Activated CD4-positive, alpha-beta T cell treated with anti-CD3 and anti-CD28 coated beads for 36 hours (primary cell): Measurements from ENCODE around the gene CNDP2. TPM values are rescaled to one million over a fixed set of nuclear protein-coding genes. Genes with fewer than 3 reads are reported as not detected.
"Not testable (repeated sequence)": the region's sequence is repeated elsewhere in the genome, so short reads cannot be mapped to it uniquely, and the experiment has no call there.

ENCODE experiments used
- ATAC-seq: fragments of 200-7000 bp; cut with Tn5 transposase; one replicate; pipeline ENCODE4 v1.10.0; 2021; ENCODE audit warnings: mild to moderate bottlenecking, moderate library complexity
- CTCF ChIA-PET: fragments of 350-600 bp; sonication (Branson Sonifier 250); formaldehyde crosslinking; loops from one replicate; lab custom pipeline; 2021; ENCODE audit warnings: antibody characterized with exemption; lab: Charles Lee
- POLR2A ChIA-PET: fragments of 350-600 bp; sonication (Branson Sonifier 250); formaldehyde crosslinking; loops from one replicate; lab custom pipeline; 2021; ENCODE audit warnings: antibody characterized with exemption, inconsistent platforms; lab: Charles Lee
- DNase-seq: peaks from one replicate; pipeline ENCODE4 v3.0.0-alpha.2; 2020
- H3K27ac Mint-ChIP-seq: one replicate; pipeline ENCODE4 v1.8.0; 2021; ENCODE audit warnings: mixed read lengths
- H3K27me3 Mint-ChIP-seq: one replicate; pipeline ENCODE4 v1.8.0; 2021; ENCODE audit warnings: mixed read lengths
- H3K36me3 Mint-ChIP-seq: one replicate; pipeline ENCODE4 v1.8.0; 2021; ENCODE audit warnings: low read depth, mixed read lengths
- H3K4me1 Mint-ChIP-seq: one replicate; pipeline ENCODE4 v1.8.0; 2021; ENCODE audit warnings: mixed read lengths
- H3K4me3 Mint-ChIP-seq: one replicate; pipeline ENCODE4 v1.8.0; 2021; ENCODE audit warnings: mild to moderate bottlenecking, moderate library complexity, mixed read lengths
- H3K9me3 Mint-ChIP-seq: one replicate; pipeline ENCODE4 v1.8.0; 2021; ENCODE audit warnings: low read depth, mixed read lengths
- intact Hi-C, 2 experiments: fragments of 100-400 bp; cut with DNase I in 1 of 2; cut with micrococcal nuclease in 1 of 2; formaldehyde crosslinking; loops; one replicate each; pipeline versions ENCODE4 v1.14.2 to v1.15.1; 2022 to 2024; cut with DNase I, micrococcal nuclease
- total RNA-seq, 2 experiments: library from RNA; stranded (reverse); gene quantifications; one replicate each; pipeline ENCODE4 v1.2.3, GENCODE V29; 2021

CNDP2 gene
- total RNA-seq, 2 experiments from 2014 or later, result 128 to 146 TPM

GRCh38 chr18:74520096-74520833 is 24.1 kb downstream of the CNDP2 start:
- intact Hi-C loops, result no loop called here
- H3K36me3 Mint-ChIP-seq, result peaks cover 50% of the 10 kb centered on the region
- no peak overlapping the region for H3K4me3 Mint-ChIP-seq
- no peaks in the 10 kb centered on the region for H3K9me3 Mint-ChIP-seq
- POLR2A ChIA-PET, result no interaction called here
- CTCF ChIA-PET, result no interaction called here
- no peaks in the 10 kb centered on the region for H3K4me1 Mint-ChIP-seq
- H3K27me3 Mint-ChIP-seq, result no peaks in the 10 kb centered on the region
- no peak for DNase-seq
- no peak overlapping the region for H3K27ac Mint-ChIP-seq
- ATAC-seq, result no peak

GRCh38 chr18:74521068-74521725 is 25.0 kb downstream of the CNDP2 start:
- H3K9me3 Mint-ChIP-seq, result no peaks in the 10 kb centered on the region
- no peak for ATAC-seq
- POLR2A ChIA-PET, result no interaction called here
- peak overlapping the region; percentile 4 for H3K27ac Mint-ChIP-seq
- no peaks in the 10 kb centered on the region for H3K4me1 Mint-ChIP-seq
- no peaks in the 10 kb centered on the region for H3K27me3 Mint-ChIP-seq
- intact Hi-C loops, result no loop called here
- DNase-seq, result no peak
- no peak overlapping the region for H3K4me3 Mint-ChIP-seq
- H3K36me3 Mint-ChIP-seq, result peaks cover 48% of the 10 kb centered on the region
- CTCF ChIA-PET, result interaction anchor here (0.5 to 0.6 kb wide), 2 partner anchors 60 to 599 kb away, joined by 3 read pairs; no protein-coding TSS in a partner anchor

- Mint-ChIP-seq H3K4me1 (no peaks in the 10 kb centered on the region), H3K4me3 (no peak overlapping the region), H3K27ac (no peak overlapping the region), H3K27me3 (no peaks in the 10 kb centered on the region), H3K9me3 (no peaks in the 10 kb centered on the region), H3K36me3 (peaks cover 42% of the 10 kb centered on the region)
- POLR2A ChIA-PET, result no interaction called here
- DNase-seq (no peak), ATAC-seq (no peak)
- intact Hi-C loops, result no loop called here
- CTCF ChIA-PET, result interaction anchor here (0.6 to 1.7 kb wide), 3 partner anchors 10 to 1038 kb away, joined by 3 read pairs; no protein-coding TSS in a partner anchor
Measured at GRCh38 chr18:74522635-74523548, 26.7 kb downstream of the CNDP2 start.

- no peaks in the 10 kb centered on the region for H3K27me3 Mint-ChIP-seq
- ChIA-PET CTCF (interaction anchor here (0.6 to 1.7 kb wide), 2 partner anchors 11 to 28 kb away, joined by 3 read pairs; no protein-coding TSS in a partner anchor), POLR2A (no interaction called here)
- H3K9me3 Mint-ChIP-seq, result no peaks in the 10 kb centered on the region
- H3K4me1 Mint-ChIP-seq, result no peaks in the 10 kb centered on the region
- H3K4me3 Mint-ChIP-seq, result no peak overlapping the region
- H3K36me3 Mint-ChIP-seq, result peaks cover 32% of the 10 kb centered on the region
- DNase-seq (no peak), ATAC-seq (no peak)
- no peak overlapping the region for H3K27ac Mint-ChIP-seq
- intact Hi-C loops, result no loop called here
Measured at GRCh38 chr18:74524097-74524496, 27.9 kb downstream of the CNDP2 start.

GRCh38 chr18:74524915-74525314 is 28.8 kb downstream of the CNDP2 start:
- ATAC-seq, H3K4me1 Mint-ChIP-seq, H3K9me3 Mint-ChIP-seq, POLR2A ChIA-PET, H3K27me3 Mint-ChIP-seq, CTCF ChIA-PET, DNase-seq, intact Hi-C loops, H3K4me3 Mint-ChIP-seq, H3K27ac Mint-ChIP-seq: not testable (repeated sequence)
- peaks cover 24% of the 10 kb centered on the region for H3K36me3 Mint-ChIP-seq

- ChIA-PET CTCF (no interaction called here), POLR2A (no interaction called here)
- H3K9me3 Mint-ChIP-seq, result no peaks in the 10 kb centered on the region
- no peak overlapping the region for H3K27ac Mint-ChIP-seq
- H3K4me3 Mint-ChIP-seq, result no peak overlapping the region
- intact Hi-C loops, result no loop called here
- no peaks in the 10 kb centered on the region for H3K4me1 Mint-ChIP-seq
- H3K36me3 Mint-ChIP-seq, result peaks cover 17% of the 10 kb centered on the region
- no peaks in the 10 kb centered on the region for H3K27me3 Mint-ChIP-seq
- ATAC-seq (no peak), DNase-seq (no peak)
Measured at GRCh38 chr18:74525741-74526140, 29.6 kb downstream of the CNDP2 start.

- CTCF ChIA-PET, result no interaction called here
- H3K36me3 Mint-ChIP-seq, result peaks cover 10% of the 10 kb centered on the region
- H3K9me3 Mint-ChIP-seq, result no peaks in the 10 kb centered on the region
- no peaks in the 10 kb centered on the region for H3K27me3 Mint-ChIP-seq
- no peak for DNase-seq
- H3K4me1 Mint-ChIP-seq, result no peaks in the 10 kb centered on the region
- no peak overlapping the region for H3K4me3 Mint-ChIP-seq
- no peak overlapping the region for H3K27ac Mint-ChIP-seq
- intact Hi-C loops, result no loop called here
- POLR2A ChIA-PET, result no interaction called here
- ATAC-seq, result no peak
Measured at GRCh38 chr18:74526488-74526887, 30.3 kb downstream of the CNDP2 start.

- H3K4me1 Mint-ChIP-seq, result no peaks in the 10 kb centered on the region
- intact Hi-C loops, result no loop called here
- H3K4me3 Mint-ChIP-seq, result no peak overlapping the region
- ATAC-seq, result no peak
- ChIA-PET CTCF (interaction anchor here (0.9 kb wide), 1 partner anchor 23 kb away, joined by 3 read pairs; no protein-coding TSS in a partner anchor), POLR2A (no interaction called here)
- no peaks in the 10 kb centered on the region for H3K9me3 Mint-ChIP-seq
- H3K27me3 Mint-ChIP-seq, result no peaks in the 10 kb centered on the region
- no peak for DNase-seq
- no peaks in the 10 kb centered on the region for H3K36me3 Mint-ChIP-seq
- no peak overlapping the region for H3K27ac Mint-ChIP-seq
Measured at GRCh38 chr18:74528478-74528877, 32.3 kb downstream of the CNDP2 start.

GRCh38 chr18:74528913-74529312 is 32.8 kb downstream of the CNDP2 start:
- ChIA-PET CTCF (no interaction called here), POLR2A (no interaction called here)
- Mint-ChIP-seq H3K27me3 (no peaks in the 10 kb centered on the region), H3K4me3 (no peak overlapping the region), H3K27ac (no peak overlapping the region), H3K9me3 (no peaks in the 10 kb centered on the region), H3K36me3 (no peaks in the 10 kb centered on the region), H3K4me1 (no peaks in the 10 kb centered on the region)
- intact Hi-C loops, result no loop called here
- DNase-seq, result no peak
- no peak for ATAC-seq

GRCh38 chr18:74529378-74529777 is 33.2 kb downstream of the CNDP2 start:
- CTCF ChIA-PET, result no interaction called here
- DNase-seq (no peak), ATAC-seq (no peak)
- Mint-ChIP-seq H3K4me1 (no peaks in the 10 kb centered on the region), H3K27ac (no peak overlapping the region), H3K27me3 (no peaks in the 10 kb centered on the region), H3K9me3 (no peaks in the 10 kb centered on the region), H3K36me3 (no peaks in the 10 kb centered on the region), H3K4me3 (no peak overlapping the region)
- intact Hi-C loops, result no loop called here
- POLR2A ChIA-PET, result no interaction called here

GRCh38 chr18:74529811-74530583 is 33.8 kb downstream of the CNDP2 start:
- H3K36me3 Mint-ChIP-seq, result no peaks in the 10 kb centered on the region
- no peak overlapping the region for H3K27ac Mint-ChIP-seq
- CTCF ChIA-PET, result interaction anchor here (1.0 kb wide), 1 partner anchor 22 kb away, joined by 3 read pairs; no protein-coding TSS in a partner anchor
- intact Hi-C loops, result no loop called here
- POLR2A ChIA-PET, result no interaction called here
- ATAC-seq (no peak), DNase-seq (no peak)
- no peaks in the 10 kb centered on the region for H3K27me3 Mint-ChIP-seq
- H3K4me3 Mint-ChIP-seq, result no peak overlapping the region
- H3K9me3 Mint-ChIP-seq, result no peaks in the 10 kb centered on the region
- no peaks in the 10 kb centered on the region for H3K4me1 Mint-ChIP-seq
